DND-41 (cell line): ENCODE results near the gene CLNK.

ENCODE experiments used
- ATAC-seq: fragments of 200-7000 bp; cut with Tn5 transposase; 3 replicates; pipeline ENCODE4 v1.9.1; 2021; ENCODE audit warnings: low read depth; ENCODE audit not compliant: insufficient read depth
- DNase-seq: peaks from one replicate; pipeline ENCODE4 v3.0.0-alpha.2; 2020
- H2AFZ ChIP-seq: 2 replicates; pipeline ENCODE4 v1.6.0; 2012; ENCODE audit warnings: low read depth, low read length
- H3K27ac ChIP-seq: 2 replicates; pipeline ENCODE4 v1.5.1; 2012; ENCODE audit warnings: low read length, inconsistent platforms
- H3K27me3 ChIP-seq: fragments of 200-600 bp; sonication (generic); 2 replicates; pipeline ENCODE4 v1.6.0; 2012; ENCODE audit warnings: low read length, mild to moderate bottlenecking, inconsistent platforms; ENCODE audit not compliant: insufficient read depth, poor library complexity
- H3K36me3 ChIP-seq: 2 replicates; pipeline ENCODE4 v1.5.1; 2012; ENCODE audit warnings: low read length, inconsistent platforms; ENCODE audit not compliant: insufficient read depth
- H3K4me1 ChIP-seq: 2 replicates; pipeline ENCODE4 v1.5.1; 2012; ENCODE audit warnings: mild to moderate bottlenecking, low read length; ENCODE audit not compliant: insufficient read depth
- H3K4me2 ChIP-seq: 2 replicates; pipeline ENCODE4 v1.6.0; 2012; ENCODE audit warnings: mild to moderate bottlenecking, moderate library complexity, low read length, inconsistent platforms; ENCODE audit not compliant: insufficient read depth
- H3K4me3 ChIP-seq, 2 experiments: fragments of 200-600 bp in 1 of 2; shearing (Covaris generic) in 1 of 2; 2 replicates each; pipeline ENCODE4 v1.5.1; 2012 to 2016; ENCODE audit warnings: inconsistent platforms in 2 of 2, low read length in 2 of 2, mild to moderate bottlenecking in 2 of 2, low read depth in 1 of 2, moderate library complexity in 1 of 2
- H3K79me2 ChIP-seq: 2 replicates; pipeline ENCODE4 v1.6.0; 2012; ENCODE audit warnings: low read length, inconsistent platforms; ENCODE audit not compliant: insufficient read depth
- H3K9ac ChIP-seq: 2 replicates; pipeline ENCODE4 v1.6.0; 2012; ENCODE audit warnings: low read depth, mild to moderate bottlenecking, inconsistent platforms, low read length, moderate library complexity
- H3K9me3 ChIP-seq: 2 replicates; pipeline ENCODE4 v1.5.1; 2012; ENCODE audit warnings: low read length, moderate library complexity, mild to moderate bottlenecking, inconsistent platforms; ENCODE audit not compliant: insufficient read depth, severe bottlenecking
- H4K20me1 ChIP-seq: 2 replicates; pipeline ENCODE4 v1.6.0; 2012; ENCODE audit warnings: low read length; ENCODE audit not compliant: insufficient read depth
- EZH2 ChIP-seq: IDR thresholded peaks from 3 replicates; pipeline ENCODE4 v1.6.1; 2012; ENCODE audit warnings: borderline replicate concordance, low read depth, mild to moderate bottlenecking, moderate library complexity, low read length, inconsistent platforms; ENCODE audit not compliant: severe bottlenecking
- TF ChIP-seq, protein P1 (sequence below): IDR thresholded peaks from 2 replicates; pipeline ENCODE4 v1.5.1; 2012; ENCODE audit warnings: borderline replicate concordance, low read length, moderate library complexity, mild to moderate bottlenecking; ENCODE audit not compliant: poor library complexity, severe bottlenecking; ENCODE audit errors: extremely low read depth

CLNK gene

DNA sequence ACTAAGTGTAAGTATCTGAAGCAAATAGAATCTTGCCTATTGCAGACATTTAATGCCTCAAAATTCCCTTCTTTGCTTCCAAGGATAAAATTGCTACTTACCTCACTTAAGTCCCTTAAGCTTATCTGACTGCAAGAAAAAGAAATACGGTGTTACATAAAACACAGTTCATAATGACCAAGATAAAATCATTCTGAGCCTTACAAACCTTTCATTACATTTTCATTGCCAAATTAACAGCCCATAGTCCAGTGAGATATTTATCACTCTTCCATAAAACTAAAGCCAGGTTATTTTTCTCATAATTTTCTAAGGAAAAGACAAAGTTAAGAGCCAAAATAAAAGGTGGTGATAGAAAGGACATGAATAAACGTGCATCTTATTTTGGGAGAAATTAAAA, 152.4 kb downstream of the CLNK start:
- Histone ChIP-seq H3K79me2 (no peaks in the 10 kb centered on the region), H3K4me1 (no peaks in the 10 kb centered on the region), H3K36me3 (no peaks in the 10 kb centered on the region), H2AFZ (no peak overlapping the region), H3K27ac (no peak overlapping the region), H3K4me3 (no peak overlapping the region), H3K9me3 (no peaks in the 10 kb centered on the region), H3K27me3 (no peaks in the 10 kb centered on the region), H4K20me1 (no peaks in the 10 kb centered on the region), H3K4me2 (no peak overlapping the region), H3K9ac (no peak overlapping the region)
- DNase-seq = no peak
- TF ChIP-seq EZH2 = no peak
- TF ChIP-seq, protein P1, sequence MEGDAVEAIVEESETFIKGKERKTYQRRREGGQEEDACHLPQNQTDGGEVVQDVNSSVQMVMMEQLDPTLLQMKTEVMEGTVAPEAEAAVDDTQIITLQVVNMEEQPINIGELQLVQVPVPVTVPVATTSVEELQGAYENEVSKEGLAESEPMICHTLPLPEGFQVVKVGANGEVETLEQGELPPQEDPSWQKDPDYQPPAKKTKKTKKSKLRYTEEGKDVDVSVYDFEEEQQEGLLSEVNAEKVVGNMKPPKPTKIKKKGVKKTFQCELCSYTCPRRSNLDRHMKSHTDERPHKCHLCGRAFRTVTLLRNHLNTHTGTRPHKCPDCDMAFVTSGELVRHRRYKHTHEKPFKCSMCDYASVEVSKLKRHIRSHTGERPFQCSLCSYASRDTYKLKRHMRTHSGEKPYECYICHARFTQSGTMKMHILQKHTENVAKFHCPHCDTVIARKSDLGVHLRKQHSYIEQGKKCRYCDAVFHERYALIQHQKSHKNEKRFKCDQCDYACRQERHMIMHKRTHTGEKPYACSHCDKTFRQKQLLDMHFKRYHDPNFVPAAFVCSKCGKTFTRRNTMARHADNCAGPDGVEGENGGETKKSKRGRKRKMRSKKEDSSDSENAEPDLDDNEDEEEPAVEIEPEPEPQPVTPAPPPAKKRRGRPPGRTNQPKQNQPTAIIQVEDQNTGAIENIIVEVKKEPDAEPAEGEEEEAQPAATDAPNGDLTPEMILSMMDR = no peak
- no peak for ATAC-seq

GRCh38 chr4:10530137-10530786, 154.3 kb downstream of the CLNK start:
- DNase-seq = no peak
- no peaks in the 10 kb centered on the region for H3K79me2 ChIP-seq
- no peaks in the 10 kb centered on the region for H3K9me3 ChIP-seq
- no peaks in the 10 kb centered on the region for H3K4me1 ChIP-seq
- no peak overlapping the region for H2AFZ ChIP-seq
- H3K36me3 ChIP-seq = no peaks in the 10 kb centered on the region
- H4K20me1 ChIP-seq = no peaks in the 10 kb centered on the region
- H3K27ac ChIP-seq = no peak overlapping the region
- no peaks in the 10 kb centered on the region for H3K27me3 ChIP-seq
- ATAC-seq = no peak
- TF ChIP-seq EZH2 = no peak
- TF ChIP-seq, protein P1 = no peak
- H3K4me3 ChIP-seq = no peak overlapping the region
- no peak overlapping the region for H3K4me2 ChIP-seq
- no peak overlapping the region for H3K9ac ChIP-seq

GRCh38 chr4:10529291-10530136, 155.1 kb downstream of the CLNK start:
- DNase-seq (no peak), ATAC-seq (no peak)
- Histone ChIP-seq H3K4me2 (no peak overlapping the region), H3K27me3 (no peaks in the 10 kb centered on the region), H3K36me3 (no peaks in the 10 kb centered on the region), H3K79me2 (no peaks in the 10 kb centered on the region), H2AFZ (no peak overlapping the region), H4K20me1 (no peaks in the 10 kb centered on the region), H3K27ac (no peak overlapping the region), H3K9me3 (no peaks in the 10 kb centered on the region), H3K4me1 (no peaks in the 10 kb centered on the region), H3K4me3 (no peak overlapping the region), H3K9ac (no peak overlapping the region)
- TF ChIP-seq, protein P1 = no peak
- no peak for TF ChIP-seq EZH2
